Measurements from ENCODE around the gene SPTBN4. TPM values are rescaled to one million over a fixed set of nuclear protein-coding genes. Genes with fewer than 3 reads are reported as not detected.

Gene SPTBN4
- total and polyA plus RNA-seq, 2 of the 4 experiments (the other 2 are of a cell fraction), result 0.72 to 0.91 TPM

DNA sequence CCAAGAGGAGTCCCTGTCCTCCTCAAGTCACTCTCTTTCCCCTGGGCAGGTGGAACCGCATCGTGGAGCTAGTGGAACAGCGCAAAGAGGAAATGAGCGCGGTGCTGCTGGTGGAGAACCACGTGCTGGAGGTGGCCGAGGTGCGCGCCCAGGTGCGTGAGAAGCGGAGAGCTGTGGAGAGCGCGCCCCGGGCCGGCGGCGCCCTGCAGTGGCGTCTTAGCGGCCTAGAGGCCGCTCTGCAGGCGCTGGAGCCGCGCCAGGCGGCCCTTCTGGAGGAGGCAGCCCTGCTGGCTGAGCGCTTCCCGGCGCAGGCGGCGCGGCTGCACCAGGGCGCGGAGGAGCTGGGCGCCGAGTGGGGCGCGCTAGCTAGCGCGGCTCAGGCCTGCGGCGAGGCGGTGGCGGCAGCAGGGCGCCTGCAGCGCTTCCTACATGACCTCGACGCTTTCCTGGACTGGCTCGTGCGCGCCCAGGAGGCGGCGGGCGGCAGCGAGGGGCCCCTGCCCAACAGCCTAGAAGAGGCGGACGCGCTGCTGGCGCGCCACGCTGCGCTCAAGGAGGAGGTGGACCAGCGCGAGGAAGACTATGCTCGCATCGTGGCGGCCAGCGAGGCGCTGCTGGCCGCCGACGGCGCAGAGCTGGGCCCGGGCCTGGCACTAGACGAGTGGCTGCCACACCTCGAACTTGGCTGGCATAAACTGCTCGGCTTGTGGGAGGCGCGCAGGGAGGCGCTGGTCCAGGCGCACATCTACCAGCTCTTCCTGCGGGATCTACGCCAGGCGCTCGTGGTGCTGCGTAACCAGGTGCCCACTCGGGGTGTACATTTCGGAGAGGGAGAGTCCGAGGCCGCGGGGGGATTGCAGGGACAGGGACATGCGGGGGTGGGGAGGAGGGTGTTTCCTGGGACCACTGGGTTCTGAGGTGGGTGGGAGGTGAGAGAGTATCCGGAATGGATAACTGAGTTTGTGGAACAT, 52.8 kb downstream of the SPTBN4 start:
- Histone ChIP-seq H3K9ac (ENCODE audit: low read depth, low read length) (no peak overlapping the region), H3K56ac (ENCODE audit: extremely low read depth, insufficient read depth, low read length) (no peak overlapping the region), H4K91ac (ENCODE audit: insufficient read depth, low read depth, low read length) (no peak overlapping the region), H4K5ac (ENCODE audit: low read depth, low read length) (no peak overlapping the region), H3K4me3 (ENCODE audit: insufficient read depth, low read depth, low read length) (no peak overlapping the region), H3K4me2 (ENCODE audit: low read depth, low read length) (no peak overlapping the region), H2BK15ac (ENCODE audit: low read depth, low read length) (no peak overlapping the region), H2BK20ac (ENCODE audit: low read depth, low read length) (no peak overlapping the region), H3K9me1 (ENCODE audit: insufficient read depth, low read length) (no peaks in the 10 kb centered on the region), H4K20me1 (ENCODE audit: insufficient read depth, low read length) (no peaks in the 10 kb centered on the region), H3K23ac (ENCODE audit: low read depth, low read length) (no peak overlapping the region), H2AK5ac (ENCODE audit: low read depth, low read length) (no peak overlapping the region), H3K9me3 (ENCODE audit: control insufficient read depth, insufficient read depth, low read length) (no peaks in the 10 kb centered on the region), H2BK5ac (ENCODE audit: low read depth, low read length, poor library complexity, severe bottlenecking) (no peak overlapping the region), H2AFZ (replicated peaks; ENCODE audit: low read length, poor library complexity) (peak overlapping the region; percentile 82), H3K36me3 (ENCODE audit: control insufficient read depth, insufficient read depth, low read length) (no peaks in the 10 kb centered on the region), H2AK9ac (replicated peaks; ENCODE audit: low read depth, low read length, poor library complexity) (no peak overlapping the region), H4K8ac (ENCODE audit: low read depth in 2 of 2, low read length in 2 of 2) (no peak overlapping the region), H3K79me1 (ENCODE audit: low read depth in 1 of 2, low read length in 2 of 2) (no peaks in the 10 kb centered on the region), H3K18ac (ENCODE audit: low read depth, low read length) (no peak overlapping the region), H3K4me1 (ENCODE audit: control insufficient read depth, insufficient read depth, low read length) (no peaks in the 10 kb centered on the region), H3K27ac (ENCODE audit: insufficient read depth, low read length) (no peak overlapping the region), H3K14ac (replicated peaks; ENCODE audit: low read depth, low read length) (no peak overlapping the region), H2BK120ac (ENCODE audit: low read depth, low read length) (no peak overlapping the region), H3K27me3 (ENCODE audit: control insufficient read depth, insufficient read depth, low read length) (peaks cover 26% of the 10 kb centered on the region), H3K4ac (ENCODE audit: low read depth, low read length) (no peak overlapping the region)
- no peak for TF ChIP-seq MAZ (IDR thresholded peaks at IDR 0.05; ENCODE audit: borderline replicate concordance, low read depth, low read length)
- no peak for TF ChIP-seq MAFK (IDR thresholded peaks at IDR 0.05; ENCODE audit: low read depth, low read length)
- TF ChIP-seq CHD1 (IDR thresholded peaks at IDR 0.05; ENCODE audit: low read depth, low read length), result no peak
- 0 out of 2 replicates have a peak, but pooled peaks have one; percentile 8 for TF ChIP-seq CTCF (conservative IDR thresholded peaks at IDR 0.05; ENCODE audit: low read depth, low read length)
- TF ChIP-seq CEBPB (IDR thresholded peaks at IDR 0.05; ENCODE audit: low read depth, low read length), result no peak
- no peak for TF ChIP-seq SMC3 (IDR thresholded peaks at IDR 0.05; ENCODE audit: low read depth, low read length)
- TF ChIP-seq RFX5 (IDR thresholded peaks at IDR 0.05; ENCODE audit: low read depth, low read length), result no peak
- ATAC-seq (ENCODE audit: low read depth) (peak; percentile 71), DNase-seq (peak; percentile 40)
- 5% methylated on average over 58 of the region's 91 CpGs; no CpG with 5 or more reads in 1 of the 2 experiments for whole genome bisulfite sequencing, 2 experiments (ENCODE audit: extremely low coverage in 2 of 2, insufficient read length in 1 of 2)
- BruUV-seq (replicated peaks), result no TSS peak
- CTCF ChIA-PET, result no interaction called here
- in situ Hi-C loops (cut with MboI; ENCODE audit: low sequenced_read_pairs) (loop anchor here (25.0 kb wide), 2 partner anchors 207 to 382 kb away; no protein-coding TSS in a partner anchor), dilution Hi-C loops (cut with HindIII; ENCODE audit: low sequenced_read_pairs, unreplicated experiment) (no loop called here), intact Hi-C loops (cut with micrococcal nuclease) (loop anchor here (5.0 to 10.0 kb wide), 2 partner anchors 55 to 212 kb away; partner anchors contain the start of genes BLVRB and SPTBN4)
- POLR2A ChIA-PET (ENCODE audit: unreplicated experiment), result no interaction called here
